HG03571 (cell line): ENCODE data around the gene HYDIN.

Experiments
- ATAC-seq: cut with Tn5 transposase; IDR thresholded peaks from one replicate; pipeline ENCODE4 v1.9.1; 2021; ENCODE audit not compliant: unreplicated experiment

Gene HYDIN

DNA sequence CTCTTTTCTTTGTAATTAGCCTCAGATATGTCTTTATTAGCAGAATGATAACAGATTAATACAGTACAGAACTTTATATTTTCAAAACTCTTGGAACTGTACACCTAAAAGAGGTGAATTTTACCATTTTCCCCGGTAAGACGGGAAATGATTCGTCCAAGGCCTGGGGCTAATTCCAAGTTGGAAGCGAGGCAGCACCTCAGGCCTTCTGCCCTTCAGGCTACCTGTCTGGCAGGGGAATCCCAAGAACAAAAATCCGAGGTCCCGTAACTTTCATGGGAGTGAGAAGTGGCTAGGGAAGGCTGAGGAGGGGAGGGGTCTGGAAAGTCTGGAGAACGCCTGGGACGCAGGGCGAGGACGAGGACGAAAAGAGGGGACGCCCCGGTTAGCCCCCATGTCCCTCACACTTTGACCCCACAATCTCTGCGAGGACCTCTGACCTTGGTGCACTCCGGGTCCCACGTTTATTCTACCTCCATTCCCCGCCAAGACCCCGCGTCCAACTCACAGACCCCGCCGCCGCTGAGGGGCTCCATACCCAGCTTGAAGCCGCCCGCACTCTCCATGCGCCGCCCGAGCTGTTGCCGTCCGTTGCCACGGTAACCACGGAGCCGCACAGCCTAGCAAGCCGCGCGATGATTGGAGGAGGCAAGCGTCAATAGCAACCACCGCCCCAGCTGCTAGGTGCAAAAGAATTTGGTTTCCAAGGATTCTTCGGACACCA, at the start of gene HYDIN:
Gene HYDIN, minus strand, starts transcription at position 601 of the 724 bp plus-strand sequence. CDS start 43,827 bp downstream, outside the sequence.
- ATAC-seq, result no peak

- ATAC-seq, result no peak
Measured at GRCh38 chr16:71276589-71277334, 46.2 kb upstream of the HYDIN start.

DNA sequence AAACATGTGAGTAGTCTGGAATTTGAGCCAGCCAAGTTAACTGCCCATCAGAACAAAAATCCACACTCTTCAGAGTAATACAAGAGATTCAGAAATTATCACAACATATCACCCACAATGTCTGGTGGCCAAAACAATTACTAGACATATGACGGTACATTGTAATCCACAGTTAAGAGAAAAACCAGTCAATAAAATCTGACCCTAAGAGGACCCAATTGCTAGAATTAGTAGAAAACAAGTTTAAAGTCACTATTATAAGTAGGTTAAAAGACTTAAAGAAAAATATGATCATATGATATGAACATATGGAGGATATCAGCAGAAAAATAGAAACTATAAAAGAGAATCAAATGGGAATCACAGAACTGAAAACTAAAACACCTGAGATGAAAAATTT, 42.9 kb upstream of the HYDIN start:
- ATAC-seq, result no peak

- no peak for ATAC-seq
Measured at GRCh38 chr16:71264299-71264698, 33.8 kb upstream of the HYDIN start.

- no peak for ATAC-seq
Measured at GRCh38 chr16:71263582-71263981, 33.1 kb upstream of the HYDIN start.

- no peak for ATAC-seq
Measured at GRCh38 chr16:71262391-71262790, 31.9 kb upstream of the HYDIN start.

DNA sequence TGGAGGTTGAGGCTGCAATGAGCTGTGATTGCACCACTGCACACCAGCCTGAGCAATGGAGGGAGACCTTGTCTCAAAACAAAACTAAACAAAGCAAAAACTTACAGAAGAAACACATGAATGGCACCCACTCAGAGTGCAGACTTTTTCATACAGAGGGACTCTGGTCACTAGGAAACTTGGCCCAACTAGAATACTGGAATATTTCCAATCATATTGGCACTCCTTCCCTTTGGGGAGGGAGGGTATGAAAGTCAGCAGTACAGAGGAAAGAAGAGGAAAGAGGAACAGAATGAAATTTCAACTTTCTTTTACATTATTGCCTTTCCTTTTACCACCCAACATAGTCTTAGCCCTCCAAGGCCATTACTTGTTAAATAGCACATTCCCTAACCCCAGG, 30.5 kb upstream of the HYDIN start:
- no peak for ATAC-seq

- no peak for ATAC-seq
Measured at GRCh38 chr16:71259086-71259485, 28.6 kb upstream of the HYDIN start.

DNA sequence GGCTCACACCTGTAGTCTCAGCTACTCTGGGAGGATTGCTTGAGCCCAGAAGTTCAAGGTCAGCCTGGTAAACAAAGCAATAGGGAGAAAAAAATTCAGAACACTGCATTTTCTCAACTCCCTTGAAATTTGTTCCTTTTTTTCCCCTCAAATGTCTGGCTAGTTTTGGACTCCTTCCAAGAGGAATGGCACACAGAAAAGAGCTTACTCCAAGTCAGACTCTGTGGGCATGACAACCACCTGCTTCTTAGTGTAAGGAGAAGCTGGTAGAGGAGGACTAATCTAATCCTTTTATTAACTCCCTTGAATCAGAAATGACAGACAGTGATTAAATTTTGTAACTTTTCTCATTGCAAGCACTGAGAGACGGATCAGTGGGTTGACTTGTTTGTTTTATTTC, 27.9 kb upstream of the HYDIN start:
- no peak for ATAC-seq

DNA sequence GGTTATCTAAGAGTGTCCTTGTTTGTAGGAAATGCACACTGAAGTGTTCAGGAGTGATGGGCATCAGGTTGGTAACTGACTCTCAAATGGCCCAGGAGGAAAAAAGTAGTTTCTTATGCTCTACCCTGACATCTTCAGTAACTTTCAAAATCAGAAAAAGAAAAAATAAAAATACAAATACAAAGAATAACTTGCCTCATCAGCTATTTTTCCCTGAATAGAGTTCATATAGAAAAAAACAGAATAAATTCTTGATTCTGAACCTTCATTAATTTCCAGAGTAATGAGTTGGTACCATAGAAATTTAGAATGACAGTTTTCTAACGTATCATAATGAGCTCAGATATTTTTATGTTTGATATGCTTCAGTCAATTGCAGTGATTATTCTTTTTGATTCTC, 27.2 kb upstream of the HYDIN start:
- ATAC-seq, result no peak

DNA sequence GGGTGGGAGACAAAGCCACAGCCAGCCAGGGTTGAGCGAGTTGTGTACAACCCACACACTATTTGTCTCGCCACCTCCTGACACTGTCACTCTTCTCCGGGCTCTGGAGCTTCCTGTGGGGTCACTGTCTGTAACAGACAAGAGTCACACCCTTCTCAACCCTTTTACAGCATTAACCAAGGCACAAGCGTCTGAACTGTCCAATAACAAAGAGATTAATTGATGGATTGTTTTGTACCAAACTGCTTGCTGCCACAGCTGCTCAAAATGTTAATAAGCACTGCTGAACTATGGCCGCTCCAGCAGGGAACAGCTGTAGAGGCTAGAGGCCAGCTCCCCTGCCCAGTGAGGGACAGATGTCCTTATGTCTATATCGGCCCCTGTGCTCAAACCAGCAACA, 25.2 kb upstream of the HYDIN start:
- ATAC-seq, result no peak

GRCh38 chr16:71254832-71255525, 24.5 kb upstream of the HYDIN start:
- no peak for ATAC-seq

GRCh38 chr16:71250461-71251235, 20.1 kb upstream of the HYDIN start:
- ATAC-seq, result no peak

- no peak for ATAC-seq
Measured at GRCh38 chr16:71249399-71249798, 18.9 kb upstream of the HYDIN start.

- no peak for ATAC-seq
Measured at GRCh38 chr16:71247478-71247877, 17.0 kb upstream of the HYDIN start.

DNA sequence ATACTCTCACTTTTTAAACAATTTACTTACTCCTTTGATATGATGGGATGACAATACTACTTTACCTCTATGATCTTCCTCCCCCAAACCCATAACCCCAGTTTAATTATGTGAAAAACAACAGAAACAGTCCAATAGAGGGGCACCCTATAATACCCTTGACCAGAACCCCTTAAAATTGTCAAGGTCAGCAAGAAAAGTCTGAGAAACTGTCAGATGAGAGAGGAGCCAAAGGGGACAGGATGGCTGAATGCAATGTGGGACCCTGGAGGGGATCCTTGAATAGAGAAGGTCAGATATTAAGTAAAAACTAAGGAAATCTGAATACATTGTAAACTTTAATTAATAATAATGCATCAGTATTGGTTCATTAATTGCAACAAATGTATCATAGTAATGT, 15.8 kb upstream of the HYDIN start:
- no peak for ATAC-seq

- ATAC-seq, result no peak
Measured at GRCh38 chr16:71244521-71244920, 14.0 kb upstream of the HYDIN start.

- ATAC-seq, result no peak
Measured at GRCh38 chr16:71242601-71243000, 12.1 kb upstream of the HYDIN start.

GRCh38 chr16:71242036-71242435, 11.5 kb upstream of the HYDIN start:
- no peak for ATAC-seq

- ATAC-seq, result no peak
Measured at GRCh38 chr16:71229344-71229743, 1.2 kb downstream of the HYDIN start.
